GM12878 (cell line): ENCODE results near the gene STOML2. TPM values are rescaled to one million over a fixed set of nuclear protein-coding genes. Genes with fewer than 3 reads are reported as not detected.

ENCODE experiments used
- ATAC-seq: fragments of 200-7000 bp; cut with Tn5 transposase; 3 replicates; pipeline ENCODE4 v1.9.1; 2020; ENCODE audit warnings: mild to moderate bottlenecking, moderate library complexity
- BruUV-seq: library from RNA; stranded (reverse); fragments of 400-500 nt; replicated peaks from 2 replicates; lab custom pipeline; 2021; lab: Mats Ljungman, UMichigan
- CTCF ChIA-PET: fragments of 300-600 bp; sonication (Branson Sonifier 250); formaldehyde crosslinking; extraction: SDS; loops from one replicate; lab custom pipeline; 2021; ENCODE audit warnings: inconsistent platforms; lab: Yijun Ruan, JAX
- POLR2A ChIA-PET: fragments of 350-600 bp; formaldehyde crosslinking; extraction: SDS; loops from one replicate; lab custom pipeline; 2021; ENCODE audit warnings: inconsistent platforms; lab: Charles Lee
- RAD21 ChIA-PET: fragments of 300-600 bp; sonication (Branson Sonifier 250); formaldehyde crosslinking; loops from one replicate; lab custom pipeline; 2023; ENCODE audit warnings: antibody characterized with exemption; ENCODE audit not compliant: unreplicated experiment; lab: Charles Lee
- SMC1A ChIA-PET: fragments of 300-600 bp; sonication (Branson Sonifier 250); formaldehyde crosslinking; loops from one replicate; lab custom pipeline; 2023; ENCODE audit not compliant: unreplicated experiment, uncharacterized antibody; lab: Charles Lee
- DNase-seq: peaks from one replicate; pipeline ENCODE4 v3.0.0-alpha.2; 2011; ENCODE audit warnings: low read depth, low spot score
- FAIRE-seq: peaks from 3 replicates; lab custom pipeline; 2011; peaks lifted over from hg19 to GRCh38; lab: Jason Lieb, UNC
- H2AFZ ChIP-seq: 2 replicates; pipeline ENCODE4 v1.6.0; 2011; ENCODE audit warnings: low read depth, low read length, control low read depth; ENCODE audit not compliant: control insufficient read depth
- H3K27ac ChIP-seq: 2 replicates; pipeline ENCODE4 v1.5.1; 2011; ENCODE audit warnings: control low read depth; ENCODE audit not compliant: control insufficient read depth, insufficient read depth
- H3K27me3 ChIP-seq, 2 experiments: replicated peaks in 1 of 2; 2 replicates each; pipeline versions ENCODE4 v1.6.0 to v1.6.1; 2011; ENCODE audit warnings: low read length in 1 of 2; ENCODE audit not compliant: control insufficient read depth in 2 of 2, insufficient read depth in 2 of 2
- H3K36me3 ChIP-seq, 2 experiments: 2 replicates each; pipeline ENCODE4 v1.5.1; 2011; ENCODE audit warnings: low read length in 1 of 2; ENCODE audit not compliant: control insufficient read depth in 2 of 2, insufficient read depth in 2 of 2
- H3K4me1 ChIP-seq: 2 replicates; pipeline ENCODE4 v1.6.1; 2011; ENCODE audit warnings: mild to moderate bottlenecking, low read length, moderate library complexity, mixed read lengths; ENCODE audit not compliant: control insufficient read depth, insufficient read depth
- H3K4me2 ChIP-seq: 2 replicates; pipeline ENCODE4 v1.6.0; 2011; ENCODE audit warnings: control low read depth; ENCODE audit not compliant: control insufficient read depth, insufficient read depth
- H3K4me3 ChIP-seq: fragments of 200-600 bp; sonication (generic); 2 replicates; pipeline ENCODE4 v1.5.1; 2016
- H3K79me2 ChIP-seq: 2 replicates; pipeline ENCODE4 v1.6.0; 2011; ENCODE audit warnings: low read length; ENCODE audit not compliant: control insufficient read depth, insufficient read depth
- H3K9ac ChIP-seq: 2 replicates; pipeline ENCODE4 v1.8.0; 2011; ENCODE audit warnings: low read length, control low read depth, mixed read lengths; ENCODE audit not compliant: control insufficient read depth, insufficient read depth
- H3K9me3 ChIP-seq: replicated peaks from 3 replicates; pipeline ENCODE4 v1.5.1; 2011; ENCODE audit warnings: mild to moderate bottlenecking, low read length; ENCODE audit not compliant: control insufficient read depth, insufficient read depth
- H4K20me1 ChIP-seq: 2 replicates; pipeline ENCODE4 v1.6.0; 2011; ENCODE audit not compliant: control insufficient read depth, insufficient read depth
- BCLAF1 ChIP-seq: fragments of 450-650 bp; IDR thresholded peaks from 2 replicates; pipeline ENCODE4 v1.6.1; 2017; ENCODE audit warnings: antibody characterized with exemption, mild to moderate bottlenecking, moderate library complexity
- CBX5 ChIP-seq: sonication (generic); IDR thresholded peaks from 2 replicates; pipeline ENCODE4 v1.6.1; 2016; ENCODE audit warnings: low read depth, moderate library complexity, mild to moderate bottlenecking, inconsistent platforms
- ESRRA ChIP-seq: IDR thresholded peaks from 2 replicates; pipeline ENCODE4 v1.6.1; 2012; ENCODE audit warnings: mild to moderate bottlenecking, low read length, improper control_type of control experiment
- FOXK2 ChIP-seq: fragments of 450-650 bp; IDR thresholded peaks from 2 replicates; pipeline ENCODE4 v1.6.1; 2017; ENCODE audit warnings: mild to moderate bottlenecking, moderate library complexity
- HDAC2 ChIP-seq: fragments of 200-600 bp; sonication (generic); IDR thresholded peaks from 2 replicates; pipeline ENCODE4 v1.6.1; 2017
- MEF2B ChIP-seq: fragments of 450-650 bp; IDR thresholded peaks from 2 replicates; pipeline ENCODE4 v1.6.1; 2018; ENCODE audit warnings: mild to moderate bottlenecking, moderate library complexity; ENCODE audit not compliant: partially characterized antibody, poor library complexity, severe bottlenecking
- NR2C1 ChIP-seq: fragments of 450-650 bp; IDR thresholded peaks from 2 replicates; pipeline ENCODE4 v1.6.1; 2017; ENCODE audit warnings: antibody characterized with exemption, mild to moderate bottlenecking, moderate library complexity
- NRF1 ChIP-seq: conservative IDR thresholded peaks from 2 replicates; pipeline ENCODE4 v1.6.1; 2011; ENCODE audit warnings: mild to moderate bottlenecking, low read depth, low read length, improper control_type of control experiment
- RFX5 ChIP-seq: IDR thresholded peaks from 2 replicates; pipeline ENCODE4 v1.6.1; 2011; ENCODE audit warnings: low read depth, low read length, improper control_type of control experiment
- TARDBP ChIP-seq: IDR thresholded peaks from 2 replicates; pipeline ENCODE4 v1.6.1; 2016; ENCODE audit warnings: borderline replicate concordance
- TBL1XR1 ChIP-seq: IDR thresholded peaks from 2 replicates; pipeline ENCODE4 v1.6.1; 2012; ENCODE audit warnings: low read depth, low read length, improper control_type of control experiment
- TCF12 ChIP-seq: IDR thresholded peaks from 2 replicates; pipeline ENCODE4 v1.6.1; 2011; ENCODE audit warnings: low read depth, mild to moderate bottlenecking, low read length
- WGBS: methylation state at CpG from one replicate; pipeline ENCODE4 v1.1.6; 2016; ENCODE audit warnings: low lambda C conversion rate; ENCODE audit not compliant: insufficient replicate concordance, insufficient coverage; ENCODE audit errors: missing lambda C conversion rate; 5-methylcytosine and 5-hydroxymethylcytosine counted together
- in situ Hi-C: fragments of 300-500 bp; cut with MboI; formaldehyde crosslinking; loops from 9 replicates; pipeline ENCODE4 v1.14.3; 2018; ENCODE audit warnings: mixed read lengths
- intact Hi-C: fragments of 100-400 bp; cut with micrococcal nuclease; formaldehyde crosslinking; loops from one replicate; pipeline ENCODE4 v1.14.2; 2022; ENCODE audit not compliant: unreplicated experiment
- polyA plus RNA-seq, 11 experiments: library from polyadenylated mRNA; depleted of rRNA in 4 of 11; unstranded in 6 of 11; stranded (reverse) in 5 of 11; fragments of >200 nt; fragmentation: Nextera tagmentation in 4 of 11; fragmentation: Illumina TruSeq in 1 of 11; extraction: Ambion mirVana in 4 of 11; extraction: Trizol in 1 of 11; gene quantifications; 1 replicate in 1 of 11; 2 replicates in 10 of 11; pipeline versions ENCODE4 v1.2.1 to v1.2.3, GENCODE V29; 2011 to 2016; ENCODE audit warnings: inconsistent platforms in 2 of 11, missing spikeins in 2 of 11, low read depth in 1 of 11
- total RNA-seq, 4 experiments: library from RNA; depleted of rRNA in 3 of 4; stranded (reverse); fragments of >200 nt in 3 of 4; fragmentation: Illumina TruSeq in 1 of 4; extraction: Trizol in 1 of 4; gene quantifications; 2 replicates each; pipeline versions ENCODE4 v1.2.1 to v1.2.3, GENCODE V29; 2013 to 2021

Gene STOML2
- total and polyA plus RNA-seq, 10 of the 15 experiments (the other 5 are each of a cell fraction or from before 2014, with no cell fraction given) = 112 to 284 (median 207) TPM

- no peak for FAIRE-seq
- SMC1A ChIA-PET = interaction anchor here (1.0 kb wide), 1 partner anchor 213 kb away, joined by 3 read pairs; no protein-coding TSS in a partner anchor
- H3K9me3 ChIP-seq = no peaks in the 10 kb centered on the region
- no peak for ATAC-seq
- BruUV-seq = no TSS peak
- H3K4me2 ChIP-seq = peak overlapping the region; percentile 83; the same call in 1 of the 2 replicates
- TF ChIP-seq TBL1XR1 = no peak
- TF ChIP-seq ESRRA = no peak
- TF ChIP-seq FOXK2 = no peak
- TF ChIP-seq MEF2B = no peak
- no peak for TF ChIP-seq TCF12
- TF ChIP-seq HDAC2 = no peak
- no peak for TF ChIP-seq RFX5
- TF ChIP-seq NR2C1 = no peak
- TF ChIP-seq TARDBP = no peak
- no peak for TF ChIP-seq NRF1
- TF ChIP-seq BCLAF1 = no peak
- TF ChIP-seq CBX5 = no peak
- TF ChIP-seq, all 136 proteins: peak for 0
- RAD21 ChIA-PET = interaction anchor here (0.8 to 1.9 kb wide), 2 partner anchors 9 to 32 kb away, joined by 3 to 9 read pairs; partner anchors contain the start of genes FANCG and STOML2
- Histone ChIP-seq H4K20me1 (no peaks in the 10 kb centered on the region), H3K4me3 (no peak overlapping the region), H3K4me1 (peaks cover 30% of the 10 kb centered on the region), H3K27ac (no peak overlapping the region), H2AFZ (peak overlapping the region; percentile 69), H3K79me2 (peaks cover 3% of the 10 kb centered on the region), H3K36me3 (no peaks in the 10 kb centered on the region), H3K27me3 (no peaks in the 10 kb centered on the region), H3K9ac (peak overlapping the region; percentile 15; the same call in 1 of the 2 replicates)
- intact Hi-C loops = loop anchor here (5.0 to 10.0 kb wide), 4 partner anchors 40 to 702 kb away; partner anchors contain the start of genes CREB3, HINT2, SPAG8 and TESK1
- CTCF ChIA-PET = interaction anchor here (0.6 to 1.7 kb wide), 8 partner anchors 9 to 365 kb away, joined by 3 to 5 read pairs (median 3); partner anchors contain the start of gene FANCG
- no peak for DNase-seq
- 76% methylated on average over 3 of the region's 3 CpGs for WGBS
- in situ Hi-C loops = no loop called here
- POLR2A ChIA-PET = interaction anchor here (0.6 to 2.0 kb wide), 4 partner anchors 10 to 492 kb away, joined by 3 to 14 read pairs (median 4); partner anchors contain the start of genes PIGO and STOML2
Observed at GRCh38 chr9:35112257-35113020, 9.5 kb upstream of the STOML2 start.
